PC-3 (cell line): Measurements from ENCODE around the gene RIC8B. TPM values are rescaled to one million over a fixed set of nuclear protein-coding genes. Genes with fewer than 3 reads are reported as not detected.
"Not testable (repeated sequence)": the region's sequence is repeated elsewhere in the genome, so short reads cannot be mapped to it uniquely, and the experiment has no call there.

Experiments used
- ATAC-seq: fragments of 200-7000 bp; cut with Tn5 transposase; 2 replicates; pipeline ENCODE4 v1.9.1; 2020; ENCODE audit warnings: mild to moderate bottlenecking, moderate library complexity
- BruUV-seq: library from RNA; stranded (reverse); fragments of 400-500 nt; replicated peaks from 2 replicates; lab custom pipeline; 2021; lab: Mats Ljungman, UMichigan
- CTCF ChIA-PET: fragments of 300-600 bp; sonication (Branson Sonifier 250); formaldehyde crosslinking; loops from one replicate; lab custom pipeline; 2022; ENCODE audit warnings: antibody characterized with exemption; lab: Charles Lee
- POLR2A ChIA-PET: fragments of 300-600 bp; sonication (Branson Sonifier 250); formaldehyde crosslinking; loops from one replicate; lab custom pipeline; 2022; ENCODE audit warnings: antibody characterized with exemption; ENCODE audit not compliant: unreplicated experiment; lab: Charles Lee
- DNase-seq: peaks from one replicate; pipeline ENCODE4 v3.0.0-alpha.2; 2015
- H2AFZ ChIP-seq: fragments of 300-600 bp; sonication (generic); 2 replicates; pipeline ENCODE4 v1.6.0; 2016; ENCODE audit warnings: antibody characterized with exemption, low read length
- H3F3A ChIP-seq: fragments of 300-600 bp; sonication (generic); one replicate; pipeline ENCODE4 v1.6.0; 2017; ENCODE audit warnings: antibody characterized with exemption, low read length, control low read depth, mild to moderate bottlenecking; ENCODE audit not compliant: unreplicated experiment
- H3K27ac ChIP-seq: fragments of 300-600 bp; sonication (generic); 2 replicates; pipeline ENCODE4 v1.5.1; 2016; ENCODE audit warnings: mild to moderate bottlenecking, low read length
- H3K27me3 ChIP-seq: fragments of 300-600 bp; sonication (generic); 2 replicates; pipeline ENCODE4 v1.6.1; 2016; ENCODE audit warnings: low read length, mixed read lengths
- H3K36me3 ChIP-seq: fragments of 300-600 bp; sonication (generic); 2 replicates; pipeline ENCODE4 v1.6.1; 2016; ENCODE audit warnings: low read depth, mixed run types, low read length, mixed read lengths
- H3K4me1 ChIP-seq: fragments of 300-600 bp; sonication (generic); 2 replicates; pipeline ENCODE4 v1.5.1; 2016; ENCODE audit warnings: low read length; ENCODE audit not compliant: insufficient read depth
- H3K4me2 ChIP-seq: fragments of 300-600 bp; sonication (generic); 2 replicates; pipeline ENCODE4 v1.6.0; 2016; ENCODE audit warnings: low read length
- H3K4me3 ChIP-seq: fragments of 300-600 bp; sonication (generic); 2 replicates; pipeline ENCODE4 v1.5.1; 2016; ENCODE audit warnings: mild to moderate bottlenecking, low read length, mixed read lengths
- H3K79me2 ChIP-seq: fragments of 300-600 bp; sonication (generic); 2 replicates; pipeline ENCODE4 v1.6.1; 2017; ENCODE audit warnings: low read length, mixed read lengths
- H3K9ac ChIP-seq: fragments of 300-600 bp; sonication (generic); 2 replicates; pipeline ENCODE4 v1.6.0; 2016; ENCODE audit warnings: mild to moderate bottlenecking, low read length
- H3K9me2 ChIP-seq: fragments of 300-600 bp; sonication (generic); replicated peaks from 2 replicates; pipeline ENCODE4 v1.6.1; 2016; ENCODE audit warnings: mixed run types, low read length, mixed read lengths
- H3K9me3 ChIP-seq: fragments of 300-600 bp; sonication (generic); 2 replicates; pipeline ENCODE4 v1.6.1; 2016; ENCODE audit warnings: low read length, mixed read lengths
- H4K20me1 ChIP-seq: fragments of 300-600 bp; sonication (generic); 2 replicates; pipeline ENCODE4 v1.6.1; 2016; ENCODE audit warnings: low read length, mixed read lengths
- CTCF ChIP-seq: fragments of 300-600 bp; sonication (generic); conservative IDR thresholded peaks from 2 replicates; pipeline ENCODE4 v1.5.1; 2017; ENCODE audit warnings: antibody characterized with exemption, low read depth, mild to moderate bottlenecking, low read length
- EZH2 ChIP-seq: fragments of 300-600 bp; sonication (generic); IDR thresholded peaks from one replicate; pipeline ENCODE4 v1.6.1; 2017; ENCODE audit warnings: antibody characterized with exemption, mild to moderate bottlenecking, low read length; ENCODE audit not compliant: unreplicated experiment
- EZH2phosphoT487 ChIP-seq: fragments of 300-600 bp; sonication (generic); IDR thresholded peaks from 2 replicates; pipeline ENCODE4 v1.6.1; 2018; ENCODE audit warnings: mild to moderate bottlenecking, antibody characterized with exemption, low read length, borderline replicate concordance
- intact Hi-C: fragments of 100-400 bp; cut with micrococcal nuclease; formaldehyde crosslinking; loops from 2 replicates; pipeline ENCODE4 v1.9.0; 2023
- total RNA-seq: library from RNA; depleted of rRNA; stranded (reverse); fragments of >200 nt; gene quantifications from 2 replicates; pipeline ENCODE4 v1.2.3, GENCODE V29; 2014

RIC8B gene
- total RNA-seq, 1 experiment from 2014 or later = 8.6 TPM

- no peak overlapping the region for H3K4me2 ChIP-seq
- no peaks in the 10 kb centered on the region for H3K27me3 ChIP-seq
- no peak overlapping the region for H3K27ac ChIP-seq
- H3K9me3 ChIP-seq = no peaks in the 10 kb centered on the region
- H3K4me1 ChIP-seq = no peaks in the 10 kb centered on the region
- no peak overlapping the region for H3K4me3 ChIP-seq
- H3K9ac ChIP-seq = no peak overlapping the region
- H3F3A ChIP-seq = no peaks in the 10 kb centered on the region
- no TSS peak for BruUV-seq
- H2AFZ ChIP-seq = no peak overlapping the region
- no peaks in the 10 kb centered on the region for H3K79me2 ChIP-seq
- ATAC-seq = peak; percentile 67; the same call in 1 of the 2 replicates
- ChIA-PET POLR2A (no interaction called here), CTCF (interaction anchor here (0.6 to 1.1 kb wide), 4 partner anchors 77 to 1391 kb away, joined by 3 to 5 read pairs (median 4); partner anchors contain the start of gene POLR3B)
- intact Hi-C loops = loop anchor here (2.0 to 10.0 kb wide), 3 partner anchors 78 to 691 kb away; no protein-coding TSS in a partner anchor
- H4K20me1 ChIP-seq = no peaks in the 10 kb centered on the region
- TF ChIP-seq EZH2phosphoT487 = no peak
- TF ChIP-seq EZH2 = no peak
- peak; percentile 85 for TF ChIP-seq CTCF
- H3K36me3 ChIP-seq = no peaks in the 10 kb centered on the region
- no peaks in the 10 kb centered on the region for H3K9me2 ChIP-seq
- peak; percentile 53 for DNase-seq
Observed at GRCh38 chr12:106918746-106919145, 144.3 kb downstream of the RIC8B start.

GRCh38 chr12:106919910-106920544 lies 145.5 kb downstream of the RIC8B start:
- intact Hi-C loops = loop anchor here (1.0 to 10.0 kb wide), 6 partner anchors 79 to 693 kb away; partner anchors contain the start of gene POLR3B
- H3K9me2 ChIP-seq = no peaks in the 10 kb centered on the region
- TF ChIP-seq CTCF = peak; percentile 91
- no peak for TF ChIP-seq EZH2
- TF ChIP-seq EZH2phosphoT487 = no peak
- no peaks in the 10 kb centered on the region for H3F3A ChIP-seq
- ChIA-PET CTCF (no interaction called here), POLR2A (interaction anchor here (0.6 kb wide), 2 partner anchors 563 to 693 kb away, joined by 4 to 5 read pairs; no protein-coding TSS in a partner anchor)
- no peak overlapping the region for H3K4me3 ChIP-seq
- no peaks in the 10 kb centered on the region for H3K79me2 ChIP-seq
- H3K9ac ChIP-seq = no peak overlapping the region
- DNase-seq (peak; percentile 78), ATAC-seq (peak; percentile 53)
- no peaks in the 10 kb centered on the region for H3K36me3 ChIP-seq
- no peaks in the 10 kb centered on the region for H4K20me1 ChIP-seq
- H3K4me1 ChIP-seq = no peaks in the 10 kb centered on the region
- H3K9me3 ChIP-seq = no peaks in the 10 kb centered on the region
- no peak overlapping the region for H3K27ac ChIP-seq
- no peaks in the 10 kb centered on the region for H3K27me3 ChIP-seq
- H3K4me2 ChIP-seq = no peak overlapping the region
- no peak overlapping the region for H2AFZ ChIP-seq
- BruUV-seq = no TSS peak

- H4K20me1 ChIP-seq, H3K4me2 ChIP-seq, BruUV-seq, CTCF ChIA-PET, H3K27ac ChIP-seq, H3K9me2 ChIP-seq, H3K36me3 ChIP-seq, H3K4me1 ChIP-seq, H3F3A ChIP-seq, ATAC-seq, POLR2A ChIA-PET, DNase-seq, H3K27me3 ChIP-seq, H3K4me3 ChIP-seq, H2AFZ ChIP-seq, H3K9ac ChIP-seq, H3K9me3 ChIP-seq, H3K79me2 ChIP-seq: not testable (repeated sequence)
- intact Hi-C loops = loop anchor here (5.0 kb wide), 1 partner anchor 240 kb away; no protein-coding TSS in a partner anchor
Observed at GRCh38 chr12:106921976-106922375, 147.5 kb downstream of the RIC8B start.

- H3K27me3 ChIP-seq, H3K9ac ChIP-seq, DNase-seq, CTCF ChIA-PET, H3K4me1 ChIP-seq, BruUV-seq, H3K9me3 ChIP-seq, H3F3A ChIP-seq, H3K4me2 ChIP-seq, H3K27ac ChIP-seq, POLR2A ChIA-PET, H4K20me1 ChIP-seq, H3K79me2 ChIP-seq, H3K9me2 ChIP-seq, H2AFZ ChIP-seq, ATAC-seq, H3K36me3 ChIP-seq, H3K4me3 ChIP-seq: not testable (repeated sequence)
- intact Hi-C loops = loop anchor here (5.0 kb wide), 1 partner anchor 241 kb away; no protein-coding TSS in a partner anchor
Observed at GRCh38 chr12:106923594-106923993, 149.1 kb downstream of the RIC8B start.
